Stimulated activated CD4-positive, alpha-beta T cell treated with anti-CD3 and anti-CD28 coated beads, TNF-alpha, amount 100 ng/mL, for 1 hour (primary cell): ENCODE data around the gene VRK2.
"Not testable (repeated sequence)": the region's sequence is repeated elsewhere in the genome, so short reads cannot be mapped to it uniquely, and the experiment has no call there.

ENCODE experiments used
- DNase-seq, 3 donors: peaks; one replicate each; pipeline ENCODE4 v3.0.0-alpha.2; 2020; ENCODE audit warnings: low read depth in 3 of 3, low spot score in 1 of 3

VRK2 gene

DNA sequence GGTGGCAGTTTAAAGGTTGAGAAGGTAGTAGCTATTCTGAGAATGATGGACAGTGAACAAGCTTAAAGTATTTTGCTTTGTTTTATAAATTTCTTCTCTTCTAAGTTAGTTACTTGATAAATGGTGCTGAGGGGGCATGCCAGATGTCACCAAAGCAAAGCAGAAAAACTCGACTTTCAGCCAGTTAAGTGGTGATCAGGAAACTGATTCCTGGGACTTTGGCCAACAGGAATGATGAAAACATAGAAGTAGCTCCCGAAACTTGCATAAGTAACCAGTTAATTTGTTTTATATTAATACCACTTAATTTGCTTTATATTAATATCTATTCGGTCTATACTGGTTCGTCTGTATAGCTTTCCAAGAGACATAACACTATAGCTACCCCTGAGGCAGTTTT is 111.9 kb downstream of the VRK2 start:
- no peak for DNase-seq

DNA sequence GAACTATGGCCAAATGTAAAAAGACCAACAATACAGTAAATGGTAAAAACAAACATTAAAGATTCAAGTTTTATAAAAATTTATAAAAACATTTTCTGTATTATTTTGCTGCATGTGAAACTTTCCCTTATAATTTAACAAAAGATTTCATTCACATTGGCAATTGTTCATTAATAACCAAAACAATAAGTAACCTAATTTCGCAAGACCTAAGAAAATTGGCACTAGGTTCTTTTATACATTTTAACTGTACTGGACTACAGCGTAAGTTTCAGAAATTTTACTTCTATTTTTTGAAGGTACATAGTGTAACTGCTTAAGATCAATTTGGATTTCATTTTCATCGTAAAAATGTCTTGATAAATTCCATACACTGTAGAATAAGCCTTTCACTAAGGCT is 117.3 kb downstream of the VRK2 start:
- DNase-seq = no peak

DNA sequence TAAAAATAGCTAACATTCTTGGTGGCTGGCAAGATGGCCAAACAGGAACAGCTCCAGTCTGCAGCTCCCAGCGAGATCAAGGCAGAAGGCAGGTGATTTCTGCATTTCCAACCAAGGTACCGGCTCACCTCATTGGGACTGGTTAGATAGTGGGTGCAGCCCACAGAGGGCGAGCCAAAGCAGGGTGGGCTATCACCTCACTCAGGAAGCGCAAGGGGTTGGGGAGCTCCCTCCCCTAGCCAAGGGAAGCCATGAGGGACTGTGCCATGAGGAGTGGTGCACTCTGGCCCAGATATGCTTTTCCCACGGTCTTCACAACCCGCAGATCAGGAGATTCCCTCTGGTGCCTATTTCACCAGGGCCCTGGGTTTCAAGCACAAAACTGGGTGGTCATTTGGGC is 121.5 kb downstream of the VRK2 start:
- not testable (repeated sequence) for DNase-seq

DNA sequence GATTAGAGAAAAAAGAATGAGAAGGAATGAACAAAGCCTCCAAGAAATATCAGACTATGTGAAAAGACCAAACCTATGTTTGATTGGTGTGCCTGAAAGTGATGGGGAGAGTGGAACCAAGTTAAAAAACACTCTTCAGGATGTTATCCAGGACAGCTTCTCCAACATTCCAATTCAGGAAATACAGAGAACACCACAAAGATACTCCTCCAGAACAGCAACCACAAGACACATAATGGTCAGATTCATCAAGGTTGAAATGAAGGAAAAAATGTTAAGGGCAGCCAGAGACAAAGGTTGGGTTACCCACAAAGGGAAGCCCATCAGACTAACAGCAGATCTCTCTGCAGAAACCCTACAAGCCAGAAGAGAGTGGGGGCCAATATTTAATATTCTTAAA is 123.2 kb downstream of the VRK2 start:
- DNase-seq = not testable (repeated sequence)

DNA sequence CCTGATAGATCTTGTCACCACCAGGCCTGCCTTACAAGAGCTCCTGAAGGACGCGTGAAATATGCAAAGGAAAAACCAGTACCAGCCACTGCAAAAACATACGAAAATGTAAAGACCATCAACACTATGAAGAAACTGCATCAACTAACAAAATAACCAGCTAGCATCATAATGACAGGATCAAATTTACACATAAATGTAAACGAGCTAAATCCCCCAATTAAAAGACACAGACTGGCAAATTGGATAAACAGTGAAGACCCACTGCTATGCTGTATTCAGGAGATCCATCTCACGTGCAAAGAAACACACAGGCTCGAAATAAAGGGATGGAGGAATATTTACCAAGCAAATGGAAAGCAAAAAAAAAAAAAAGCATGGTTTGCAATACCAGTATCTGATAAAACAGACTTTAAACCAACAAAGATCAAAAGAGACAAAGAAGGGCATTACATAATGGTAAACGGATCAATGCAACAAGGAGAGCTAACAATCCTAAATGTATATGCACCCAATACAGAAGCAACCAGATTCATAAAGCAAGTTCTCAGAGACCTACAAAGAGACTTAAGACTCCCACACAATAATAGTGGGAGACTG is 123.8 kb downstream of the VRK2 start:
- not testable (repeated sequence) for DNase-seq

DNA sequence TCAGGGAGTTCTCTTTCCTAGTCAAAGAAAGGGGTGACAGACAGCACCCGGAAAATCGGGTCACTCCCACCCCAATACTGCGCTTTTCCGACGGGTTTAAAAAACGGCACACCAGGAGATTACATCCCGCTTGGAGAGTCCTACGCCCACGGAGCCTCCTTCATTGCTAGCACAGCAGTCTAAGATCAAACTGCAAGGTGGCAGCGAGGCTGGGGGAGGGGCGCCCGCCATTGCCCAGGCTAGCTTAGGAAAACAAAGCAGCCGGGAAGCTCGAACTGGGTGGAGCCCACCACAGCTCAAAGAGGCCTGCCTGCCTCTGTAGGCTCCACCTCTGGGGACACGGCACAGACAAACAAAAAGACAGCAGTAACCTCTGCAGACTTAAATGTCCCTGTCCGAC is 125.2 kb downstream of the VRK2 start:
- DNase-seq = not testable (repeated sequence)

DNA sequence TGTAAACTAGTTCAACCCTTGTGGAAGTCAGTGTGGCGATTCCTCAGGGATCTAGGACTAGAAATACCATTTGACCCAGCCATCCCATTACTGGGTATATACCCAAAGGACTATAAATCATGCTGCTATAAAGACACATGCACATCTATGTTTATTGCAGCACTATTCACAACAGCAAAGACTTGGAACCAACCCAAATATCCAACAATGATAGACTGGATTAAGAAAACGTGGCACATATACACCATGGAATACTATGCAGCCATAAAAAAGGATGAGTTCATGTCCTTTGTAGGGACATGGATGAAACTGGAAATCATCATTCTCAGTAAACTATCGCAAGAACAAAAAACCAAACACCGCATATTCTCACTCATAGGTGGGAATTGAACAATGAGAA is 130.6 kb downstream of the VRK2 start:
- not testable (repeated sequence) for DNase-seq

DNA sequence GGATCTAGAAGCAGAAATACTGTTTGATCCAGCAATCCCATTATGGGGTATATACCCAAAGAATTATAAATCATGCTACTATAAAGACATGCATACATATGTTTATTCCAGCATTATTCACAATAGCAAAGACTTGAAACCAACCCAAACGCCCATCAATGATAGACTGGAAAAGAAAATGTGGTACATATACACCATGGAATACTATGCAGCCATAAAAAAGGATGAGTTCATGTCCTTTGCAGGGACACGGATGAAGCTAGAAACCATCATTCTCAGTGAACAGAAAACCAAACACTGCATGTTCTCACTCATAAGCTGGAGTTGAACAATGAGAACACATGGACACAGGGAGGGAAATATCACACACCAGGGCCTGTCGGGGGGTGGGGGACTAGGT is 133.6 kb downstream of the VRK2 start:
- not testable (repeated sequence) for DNase-seq

DNA sequence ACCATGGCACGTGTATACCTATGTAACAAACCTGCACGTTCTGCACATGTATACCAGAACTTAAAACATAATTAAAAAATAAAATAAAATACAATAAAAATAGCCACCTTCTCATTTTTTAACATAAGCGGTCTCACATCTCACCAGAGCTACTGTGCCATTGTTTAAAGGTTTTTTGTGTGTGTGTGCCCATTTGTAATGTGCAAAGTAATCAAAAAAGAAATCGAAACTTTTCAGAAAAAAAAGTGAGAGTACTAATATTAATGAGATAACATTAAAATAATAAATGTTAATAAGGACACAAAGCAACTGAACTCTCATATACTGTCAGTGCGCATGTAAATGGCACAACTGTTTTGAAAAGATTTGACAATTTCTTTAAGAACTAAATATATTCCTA is 134.0 kb downstream of the VRK2 start:
- no peak for DNase-seq

DNA sequence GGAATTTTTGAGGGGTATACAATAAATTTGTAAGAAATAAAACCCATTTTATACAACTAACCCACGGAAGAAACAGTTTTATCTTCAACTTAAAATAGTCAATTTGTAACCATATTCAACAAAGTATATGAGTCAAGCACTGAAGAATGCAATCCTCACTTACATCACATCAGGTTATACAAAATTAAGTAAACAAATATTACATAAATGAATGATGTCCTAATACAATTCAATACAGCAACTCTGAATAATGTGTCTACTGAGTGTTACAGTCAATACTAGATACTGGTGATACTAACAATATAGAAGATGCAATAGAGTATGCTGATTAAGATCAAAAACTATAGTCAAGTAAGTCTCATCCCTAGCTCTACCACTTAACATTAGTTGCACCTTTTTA is 135.9 kb downstream of the VRK2 start:
- DNase-seq = no peak

DNA sequence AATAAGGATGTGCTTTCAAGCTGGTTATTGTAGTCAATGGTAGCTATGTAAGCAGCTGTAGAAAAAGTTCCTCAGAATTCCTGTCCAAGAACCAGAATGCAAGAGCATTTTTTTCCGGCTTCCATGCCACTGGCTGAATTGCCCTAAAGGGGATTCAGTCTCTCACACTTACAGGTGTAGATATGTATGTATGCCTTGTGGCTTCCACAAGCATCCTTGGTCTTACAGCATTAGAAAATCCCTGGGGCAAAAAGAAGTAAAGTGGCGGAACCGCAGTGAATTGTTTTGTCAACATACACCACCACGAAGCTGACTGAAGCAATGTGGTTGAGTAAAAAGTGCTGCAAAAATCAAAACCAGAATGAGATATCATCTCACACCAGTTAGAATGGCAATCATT is 139.9 kb downstream of the VRK2 start:
- no peak for DNase-seq

DNA sequence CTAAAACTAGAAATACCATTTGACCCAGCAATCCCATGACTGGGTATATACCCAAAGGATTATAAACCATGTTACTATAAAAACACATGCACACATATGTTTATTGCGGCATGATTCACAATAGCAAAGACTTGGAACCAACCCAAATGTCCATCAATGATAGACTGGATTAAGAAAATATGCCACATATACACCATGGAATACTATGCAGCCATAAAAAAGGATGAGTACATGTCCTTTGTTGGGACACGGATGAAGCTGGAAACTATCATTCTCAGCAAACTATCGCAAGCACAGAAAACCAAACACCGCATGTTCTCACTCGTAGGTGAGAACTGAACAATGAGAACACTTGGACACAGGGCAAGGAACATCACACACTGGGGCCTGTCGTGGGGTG is 140.4 kb downstream of the VRK2 start:
- DNase-seq = not testable (repeated sequence)

DNA sequence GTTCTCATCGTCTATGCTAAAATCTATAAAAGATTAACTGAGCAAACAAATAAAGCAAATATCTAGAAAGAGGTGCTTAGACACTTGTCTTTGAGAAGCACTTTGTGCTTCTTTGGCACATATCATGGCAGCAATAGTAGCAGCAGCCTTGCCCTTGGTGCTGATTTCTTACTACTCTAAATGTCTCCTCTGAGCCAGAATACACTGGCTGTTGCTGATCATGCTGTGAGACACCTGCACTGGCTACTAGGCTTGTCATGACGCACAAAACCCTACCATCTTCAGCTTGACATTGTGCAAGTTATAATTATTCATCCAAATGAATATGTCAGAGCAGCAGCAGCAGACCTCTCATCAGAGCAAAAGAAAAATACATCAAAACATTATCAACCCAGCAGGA is 147.9 kb downstream of the VRK2 start:
- DNase-seq = no peak

DNA sequence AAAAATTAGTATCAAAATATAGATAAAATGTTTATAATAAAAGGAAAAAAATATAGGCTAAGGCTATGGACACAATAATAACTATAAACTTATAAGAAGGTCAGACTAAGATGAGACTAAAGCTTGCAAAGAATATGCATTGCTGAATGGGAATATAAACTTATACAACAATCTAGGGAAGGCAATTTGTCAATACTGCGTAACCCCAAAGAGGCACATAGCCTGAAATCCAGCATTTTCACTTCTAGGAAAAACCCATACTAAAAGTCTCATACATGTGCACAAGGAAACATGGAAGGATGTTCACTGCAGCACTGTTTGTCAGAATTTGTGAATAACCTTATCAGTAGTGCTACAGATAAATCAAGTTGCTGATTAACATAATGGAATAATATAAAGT is 149.1 kb downstream of the VRK2 start:
- no peak for DNase-seq

DNA sequence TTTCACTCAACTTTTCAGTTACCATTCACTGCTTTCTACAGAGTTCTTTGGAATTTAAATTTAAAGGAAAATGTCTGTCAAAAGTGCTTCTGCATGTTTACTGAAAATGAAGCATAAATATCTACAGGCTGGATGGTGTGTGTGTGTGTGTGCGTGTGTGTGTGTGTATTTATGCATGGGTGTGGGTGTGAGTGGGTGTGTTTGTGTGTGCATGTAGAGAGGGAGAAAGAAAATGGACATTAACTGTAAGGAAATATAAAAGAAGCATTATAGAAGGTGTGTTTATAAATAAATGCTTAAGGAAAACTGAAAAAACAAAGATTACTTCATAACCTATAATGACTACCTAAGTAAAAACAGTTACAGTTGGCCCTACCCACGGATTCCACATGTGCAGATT is 151.3 kb downstream of the VRK2 start:
- DNase-seq = no peak

DNA sequence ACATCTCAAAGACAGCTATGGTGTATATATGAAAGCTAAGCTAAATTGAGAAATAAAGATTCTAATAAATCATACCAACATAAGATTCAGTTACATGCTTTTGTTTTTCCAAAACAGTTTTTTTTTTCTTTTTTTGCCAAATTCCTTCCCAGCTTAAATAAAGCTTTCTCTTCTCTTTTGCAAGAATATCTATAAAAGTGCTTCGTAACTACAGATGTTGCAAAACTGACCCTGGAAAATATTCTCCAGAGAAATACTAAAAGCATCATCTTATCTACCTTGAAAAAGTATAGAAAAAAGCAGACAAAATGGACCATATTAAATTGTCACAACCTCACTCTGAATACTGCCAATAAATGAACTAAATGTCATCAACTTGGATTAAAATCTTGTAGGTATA is 155.8 kb downstream of the VRK2 start:
- DNase-seq = no peak

DNA sequence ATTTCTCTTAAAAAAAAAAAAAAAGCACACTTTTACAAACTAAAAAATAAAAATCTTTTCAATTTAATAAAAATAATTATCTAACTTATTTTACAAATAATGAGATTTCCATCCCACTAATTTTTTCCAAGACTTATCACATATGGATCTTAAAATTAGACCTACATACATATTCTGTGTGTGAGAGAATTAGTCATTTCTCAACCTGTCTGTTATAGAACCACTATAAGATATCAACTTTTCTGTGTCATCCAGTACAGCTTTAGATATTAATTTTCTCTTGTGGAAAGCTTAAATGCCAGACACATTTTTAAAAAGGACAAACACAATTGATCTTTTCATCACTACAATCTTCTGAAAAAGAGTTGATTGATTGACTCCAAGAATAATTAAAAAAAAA is 156.4 kb downstream of the VRK2 start:
- DNase-seq = no peak

DNA sequence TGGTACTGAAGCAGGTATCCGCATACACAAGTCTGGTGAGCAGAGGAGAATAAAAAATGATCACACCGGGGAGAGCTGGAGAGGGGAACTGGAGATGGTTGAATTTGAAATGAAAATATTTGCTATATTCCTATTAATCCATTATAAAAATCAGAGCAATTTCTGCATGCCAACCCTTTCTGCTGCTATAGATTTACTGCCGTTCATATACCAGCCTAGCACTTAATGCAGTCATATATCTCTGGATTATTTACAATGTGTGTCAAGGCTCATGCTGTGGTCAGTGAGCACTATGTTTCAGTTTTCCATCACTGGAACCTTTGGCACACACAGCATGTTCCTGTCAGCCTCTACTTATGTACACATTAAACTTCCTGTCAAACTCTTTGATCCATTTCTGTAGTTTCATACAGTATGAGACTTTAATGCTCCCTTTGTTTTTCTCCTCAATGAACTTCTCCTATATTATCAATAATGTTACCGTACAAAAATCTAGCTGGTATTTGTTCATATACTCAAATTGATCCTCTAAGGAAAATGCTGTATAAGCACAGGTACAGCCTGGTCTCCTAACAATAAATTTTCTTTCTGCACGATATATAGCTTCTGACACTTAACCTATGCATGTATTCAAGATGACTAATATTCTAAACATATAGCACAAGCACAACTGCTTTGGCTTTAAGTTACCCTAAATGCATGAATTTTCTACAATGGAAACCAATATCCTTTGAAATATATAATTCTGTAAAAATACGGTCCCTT is 157.8 kb downstream of the VRK2 start:
- DNase-seq = no peak

DNA sequence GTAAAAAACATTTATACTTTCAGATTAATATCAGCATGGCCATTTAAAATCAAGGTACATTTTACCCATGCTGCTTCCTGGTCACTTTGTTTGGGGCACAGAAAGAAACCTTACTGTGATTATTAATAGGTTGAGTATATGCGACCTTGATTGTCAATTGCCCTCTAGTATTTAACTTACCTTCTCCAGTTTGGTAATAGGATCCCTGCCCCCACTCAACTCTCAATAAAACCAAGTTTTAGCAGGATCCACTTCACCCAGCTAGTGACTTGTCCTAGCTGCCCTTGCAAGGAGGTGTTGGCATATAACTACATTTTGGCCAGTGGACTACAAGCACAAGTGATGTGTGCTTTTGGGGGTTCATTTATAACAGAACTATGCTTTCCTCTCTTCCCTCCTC is 160.2 kb downstream of the VRK2 start:
- DNase-seq = no peak

DNA sequence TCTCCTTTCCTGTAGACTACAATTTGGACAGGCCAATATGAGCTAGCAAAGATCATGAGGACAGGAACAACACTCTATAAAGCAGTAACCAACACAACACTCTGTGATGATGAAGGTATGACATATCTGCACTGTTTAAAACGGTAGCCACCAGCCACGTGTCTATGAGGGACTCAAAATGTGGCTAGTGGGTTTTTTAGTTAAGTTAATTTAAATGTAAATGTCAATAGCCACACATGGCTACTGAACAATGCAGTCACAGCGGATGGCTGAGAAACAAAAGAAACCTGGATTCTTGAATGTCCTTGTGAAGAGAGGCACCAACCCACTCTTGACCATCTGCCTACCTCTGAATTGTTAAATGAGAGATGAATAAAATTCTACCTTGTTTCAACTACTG is 160.6 kb downstream of the VRK2 start:
- DNase-seq = no peak
